ENCODE measurements around the gene PPM1M.

The PPM1M gene

GRCh38 chr3:52249683-52250082 is 4.1 kb downstream of the PPM1M start:
- no peak for TF ChIP-seq CTCF (IDR thresholded peaks at IDR 0.05; ENCODE audit: low read depth, low read length, missing control alignments)
- H3K4me3 ChIP-seq (ENCODE audit: low read depth, low read length), result no peak overlapping the region
- in situ Hi-C loops (cut with HindIII; ENCODE audit: low sequenced_read_pairs), result no loop called here
- DNase-seq (ENCODE audit: low read depth), result no peak

GRCh38 chr3:52250122-52250521 is 4.6 kb downstream of the PPM1M start:
- in situ Hi-C loops (cut with HindIII; ENCODE audit: low sequenced_read_pairs), result no loop called here

GRCh38 chr3:52253314-52254304 is 8.1 kb downstream of the PPM1M start:
- TF ChIP-seq CTCF (IDR thresholded peaks at IDR 0.05; ENCODE audit: low read depth, low read length, missing control alignments), result no peak
- no peak for DNase-seq (ENCODE audit: low read depth)
- H3K4me3 ChIP-seq (ENCODE audit: low read depth, low read length), result no peak overlapping the region
- in situ Hi-C loops (cut with HindIII; ENCODE audit: low sequenced_read_pairs), result no loop called here

More at GRCh38 chr3:52250122-52250521, 4.6 kb downstream of the PPM1M start:
- no peak for DNase-seq (ENCODE audit: low read depth)
- H3K4me3 ChIP-seq (ENCODE audit: low read depth, low read length), result no peak overlapping the region
- no peak for TF ChIP-seq CTCF (IDR thresholded peaks at IDR 0.05; ENCODE audit: low read depth, low read length, missing control alignments)

GRCh38 chr3:52254608-52255007 is 9.0 kb downstream of the PPM1M start:
- H3K4me3 ChIP-seq (ENCODE audit: low read depth, low read length), result no peak overlapping the region
- no peak for DNase-seq (ENCODE audit: low read depth)
- no peak for TF ChIP-seq CTCF (IDR thresholded peaks at IDR 0.05; ENCODE audit: low read depth, low read length, missing control alignments)
- in situ Hi-C loops (cut with HindIII; ENCODE audit: low sequenced_read_pairs), result no loop called here

- H3K4me3 ChIP-seq (ENCODE audit: low read depth, low read length), result no peak overlapping the region
- in situ Hi-C loops (cut with HindIII; ENCODE audit: low sequenced_read_pairs), result no loop called here
- no peak for TF ChIP-seq CTCF (IDR thresholded peaks at IDR 0.05; ENCODE audit: low read depth, low read length, missing control alignments)
- DNase-seq (ENCODE audit: low read depth), result no peak
Measured at GRCh38 chr3:52256159-52256558, 10.6 kb downstream of the PPM1M start.

GRCh38 chr3:52256622-52257021 is 11.1 kb downstream of the PPM1M start:
- in situ Hi-C loops (cut with HindIII; ENCODE audit: low sequenced_read_pairs), result no loop called here
- no peak for DNase-seq (ENCODE audit: low read depth)
- no peak for TF ChIP-seq CTCF (IDR thresholded peaks at IDR 0.05; ENCODE audit: low read depth, low read length, missing control alignments)
- no peak overlapping the region for H3K4me3 ChIP-seq (ENCODE audit: low read depth, low read length)
